GM18526 (cell line): ENCODE data around the gene NAPSA.

ENCODE experiments used
- POLR2A ChIP-seq: IDR thresholded peaks from 3 replicates; pipeline ENCODE4 v1.6.1; 2011; ENCODE audit not compliant: insufficient read length; ENCODE audit errors: extremely low read depth

The NAPSA gene

DNA sequence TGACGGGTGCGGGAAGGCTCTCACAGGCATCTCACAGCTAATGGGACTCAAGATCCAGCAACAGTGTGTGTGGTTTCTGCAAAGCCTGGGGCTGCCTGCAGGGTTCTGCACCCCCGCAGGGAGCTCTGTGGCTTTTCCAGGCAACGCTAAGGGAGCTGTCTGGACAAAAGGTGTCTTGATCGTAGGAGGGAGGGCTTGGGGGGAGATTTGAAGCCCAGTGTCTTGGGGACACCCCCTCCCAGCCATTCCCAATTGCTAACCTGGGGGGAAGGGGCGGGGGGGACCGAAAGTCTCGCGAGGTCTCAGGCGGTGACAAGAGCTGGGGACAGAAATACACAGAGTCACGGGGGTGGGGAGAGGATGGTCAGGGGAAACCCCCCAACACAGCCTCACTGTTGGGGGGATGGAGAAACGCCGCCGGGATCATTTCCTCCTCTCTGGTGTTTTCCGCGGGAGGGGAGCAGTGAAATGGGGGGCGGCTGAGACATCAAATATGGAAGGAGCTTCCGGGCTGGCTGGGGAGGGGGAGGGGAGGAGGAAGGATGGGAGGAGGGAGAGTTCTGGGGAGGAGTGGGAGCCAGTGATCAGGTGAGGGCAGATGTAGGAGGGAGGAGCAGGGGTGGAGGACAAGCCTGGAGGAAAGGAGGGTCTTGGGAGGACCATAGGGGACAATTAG is 49.5 kb downstream of the NAPSA start:
- no peak for TF ChIP-seq POLR2A

DNA sequence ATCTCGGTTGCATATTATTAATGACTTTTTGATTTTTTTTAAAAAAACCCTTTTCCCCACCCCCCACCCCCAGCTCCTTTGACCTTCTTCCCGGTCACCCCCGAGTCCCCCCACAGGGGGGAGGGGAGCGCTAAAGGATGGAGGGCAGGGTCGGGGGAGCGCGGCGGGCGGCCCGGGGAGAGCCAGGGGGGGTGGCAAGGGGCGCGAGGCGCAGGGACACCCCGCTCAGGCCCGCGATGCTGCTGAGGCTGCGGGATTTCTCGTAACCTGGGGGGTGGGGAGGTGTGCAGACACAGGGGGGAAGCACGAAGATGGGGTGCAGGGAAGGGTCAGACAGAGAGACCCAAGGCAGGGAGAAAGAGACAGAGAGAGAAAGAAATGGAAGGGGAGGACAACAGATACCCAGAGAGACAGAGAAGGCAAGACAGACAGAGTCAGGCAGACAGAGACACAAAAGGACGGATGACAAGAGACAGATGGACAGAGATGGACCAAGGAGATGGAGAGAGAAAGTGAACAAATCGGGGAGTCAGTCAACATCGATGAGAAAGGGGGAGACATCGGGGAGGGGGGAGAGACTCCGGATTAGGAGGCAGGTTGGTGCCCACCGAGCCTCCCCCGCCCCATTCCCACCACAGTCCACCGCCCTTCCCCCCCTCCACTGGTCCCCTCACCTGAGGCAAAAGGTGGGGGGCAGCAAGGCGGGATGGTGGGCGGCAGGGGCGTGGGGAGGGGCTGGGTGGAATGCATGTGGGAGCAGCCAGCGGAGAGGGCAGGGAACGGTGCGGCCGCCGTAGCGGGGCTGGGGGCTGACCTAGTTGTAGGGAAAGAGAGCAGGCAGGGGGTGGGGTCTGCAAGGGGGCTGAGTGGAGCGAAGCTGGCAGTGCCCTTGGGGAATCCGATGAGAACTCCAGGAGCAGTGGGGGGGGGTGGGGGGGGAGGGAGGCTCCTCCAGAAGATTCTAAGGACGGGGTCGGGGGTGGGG is 50.4 kb downstream of the NAPSA start:
- TF ChIP-seq POLR2A, result no peak

DNA sequence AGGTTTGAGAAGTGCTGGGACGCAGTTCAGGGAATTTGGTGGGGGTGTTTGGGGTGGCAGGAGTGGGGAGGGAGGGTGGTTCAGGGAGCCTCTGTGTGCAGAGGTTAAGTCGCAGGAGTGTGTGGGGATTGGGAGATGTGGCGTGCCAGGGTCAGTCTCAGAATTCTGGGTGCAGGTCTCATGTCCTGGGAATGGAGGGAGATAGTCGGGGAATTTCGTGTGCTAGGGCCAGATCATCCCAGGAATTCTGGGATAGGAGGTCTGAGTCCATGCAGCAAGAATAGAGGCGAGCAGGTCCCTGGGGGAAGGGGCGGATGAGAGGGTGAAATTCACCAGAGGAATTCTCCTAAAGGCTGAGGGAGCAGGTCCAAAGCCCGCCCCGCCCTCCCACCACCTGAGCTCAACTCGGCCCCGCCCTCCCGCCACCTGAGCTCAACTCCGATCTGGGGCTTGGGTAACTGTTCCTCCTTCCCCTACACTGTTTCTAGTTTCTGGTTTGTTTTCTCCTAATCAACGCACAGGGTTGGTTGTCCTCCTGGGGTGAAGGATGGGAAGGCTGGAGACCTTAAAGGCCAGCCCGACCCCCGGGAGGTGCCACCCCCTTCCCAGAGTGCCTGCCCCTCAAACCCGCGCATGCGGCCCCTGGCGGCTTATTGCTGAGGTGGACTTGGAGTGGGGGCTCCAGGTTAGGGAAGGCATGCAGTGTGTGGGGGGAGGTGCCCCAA is 51.5 kb downstream of the NAPSA start:
- no peak for TF ChIP-seq POLR2A

DNA sequence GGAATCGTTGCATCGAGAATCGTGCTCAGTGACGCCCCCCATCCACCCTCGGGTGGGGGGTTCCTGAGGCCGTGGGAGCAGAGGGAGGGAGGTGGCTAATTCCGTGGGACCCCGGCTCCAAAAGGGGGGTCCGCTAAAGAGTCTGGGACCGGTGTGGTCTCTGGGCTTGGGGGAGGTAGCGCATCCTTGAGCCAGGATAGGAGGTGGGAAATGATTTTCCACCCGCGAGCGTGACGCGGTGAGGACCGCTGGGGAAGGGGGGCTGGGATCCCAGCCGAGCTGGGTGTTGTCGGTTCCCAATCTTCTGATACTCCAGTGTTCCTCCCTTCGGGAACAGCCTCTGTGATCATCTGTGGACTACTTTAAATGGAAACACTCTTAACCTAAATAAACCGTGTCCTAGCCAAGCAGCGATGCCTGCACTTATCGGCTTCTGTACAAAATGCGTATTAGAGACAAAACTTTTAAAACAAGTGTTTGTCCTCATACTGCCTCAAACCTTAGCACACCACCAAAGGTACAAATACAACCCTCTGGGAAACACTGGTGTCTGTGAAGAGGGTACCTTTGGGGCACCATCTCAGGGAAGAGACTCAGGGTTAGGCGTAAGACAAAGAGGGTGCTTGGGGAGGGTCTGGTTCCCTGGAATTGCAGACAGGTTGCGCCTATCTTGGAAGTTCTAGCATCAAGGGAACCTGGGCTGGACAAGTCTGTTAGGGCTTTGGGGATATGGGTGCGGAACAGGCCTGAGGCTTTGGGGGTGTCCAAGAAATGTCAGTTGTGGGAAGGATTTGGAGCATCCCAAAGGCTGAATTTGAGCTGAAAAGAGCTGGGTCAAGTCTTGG is 52.2 kb downstream of the NAPSA start:
- no peak for TF ChIP-seq POLR2A

DNA sequence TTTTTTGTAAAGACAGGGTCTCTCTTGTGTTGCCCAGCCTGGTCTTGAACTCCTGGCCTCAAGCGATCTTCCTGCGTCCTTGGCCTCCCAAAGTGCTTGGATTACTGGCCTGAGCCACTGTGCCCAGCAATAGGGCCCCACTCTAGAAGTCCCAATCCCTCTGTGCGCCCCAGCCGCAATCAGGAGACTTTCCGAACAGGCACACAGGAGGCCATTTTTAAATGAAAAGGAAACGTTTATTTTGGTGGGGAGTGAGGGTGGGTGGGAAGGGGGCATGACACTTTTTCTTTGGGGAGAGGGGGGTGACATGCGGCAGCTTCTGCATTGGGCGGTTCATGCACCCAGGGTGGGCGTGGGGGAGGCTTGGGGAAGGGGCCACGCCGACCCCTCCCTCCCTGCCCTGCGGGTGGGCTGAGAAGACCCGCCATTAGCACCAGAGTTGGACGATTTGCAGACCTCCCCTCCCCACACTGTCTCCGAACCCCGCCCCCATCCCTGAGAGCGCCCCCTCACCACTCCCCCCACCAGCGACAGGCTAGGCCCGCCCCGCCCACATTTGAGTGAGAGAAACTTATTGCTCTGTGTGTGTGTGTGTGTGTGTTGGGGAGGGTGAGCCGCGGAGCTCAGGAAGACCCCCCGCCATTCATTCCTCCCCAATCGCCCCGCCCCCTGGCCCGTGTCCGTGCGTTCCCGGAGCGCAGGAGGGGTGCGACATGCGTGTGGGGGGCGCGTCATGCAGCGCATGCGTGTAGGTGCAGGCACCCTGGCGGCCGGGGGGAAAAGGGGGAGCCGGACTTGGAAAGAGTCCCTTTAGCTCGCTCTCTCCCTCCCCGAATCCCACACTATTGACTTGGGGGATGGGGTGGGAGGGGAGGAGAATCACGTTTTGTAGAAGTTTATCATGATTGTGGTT is 53.5 kb downstream of the NAPSA start:
- TF ChIP-seq POLR2A, result no peak

DNA sequence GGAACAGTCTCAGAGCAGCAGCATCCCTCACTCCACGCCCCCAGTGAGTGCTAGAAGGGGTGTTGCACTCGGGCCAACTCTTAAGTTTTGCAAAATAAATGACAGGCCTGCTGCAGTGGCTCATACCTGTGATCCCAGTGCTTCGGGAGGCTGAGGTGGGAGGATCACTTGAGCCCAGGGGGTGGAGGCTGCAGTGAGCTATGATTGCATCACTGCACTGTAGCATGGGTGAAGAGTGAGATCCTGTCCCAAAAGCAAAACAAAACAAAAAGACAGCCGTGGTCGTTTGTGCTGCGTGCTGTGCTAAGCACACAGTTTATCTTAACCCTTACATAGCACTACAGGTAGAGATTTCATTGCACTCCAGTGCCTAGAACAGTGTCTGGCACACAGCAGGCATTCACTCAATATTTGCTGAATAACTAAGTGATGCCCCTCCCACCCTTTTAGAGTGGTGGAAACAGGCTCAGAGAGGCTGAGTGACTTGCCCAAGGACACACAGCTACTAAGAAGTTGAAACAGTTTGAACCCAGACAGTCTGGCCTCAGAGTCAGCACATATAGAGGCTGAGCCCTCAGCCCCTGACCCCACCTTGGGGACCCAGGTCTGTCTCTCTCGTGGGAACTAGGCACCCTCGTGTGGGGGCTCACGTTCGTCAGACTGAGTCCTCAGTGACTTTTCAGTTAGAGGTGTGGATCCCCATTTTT is 54.5 kb downstream of the NAPSA start:
- no peak for TF ChIP-seq POLR2A

DNA sequence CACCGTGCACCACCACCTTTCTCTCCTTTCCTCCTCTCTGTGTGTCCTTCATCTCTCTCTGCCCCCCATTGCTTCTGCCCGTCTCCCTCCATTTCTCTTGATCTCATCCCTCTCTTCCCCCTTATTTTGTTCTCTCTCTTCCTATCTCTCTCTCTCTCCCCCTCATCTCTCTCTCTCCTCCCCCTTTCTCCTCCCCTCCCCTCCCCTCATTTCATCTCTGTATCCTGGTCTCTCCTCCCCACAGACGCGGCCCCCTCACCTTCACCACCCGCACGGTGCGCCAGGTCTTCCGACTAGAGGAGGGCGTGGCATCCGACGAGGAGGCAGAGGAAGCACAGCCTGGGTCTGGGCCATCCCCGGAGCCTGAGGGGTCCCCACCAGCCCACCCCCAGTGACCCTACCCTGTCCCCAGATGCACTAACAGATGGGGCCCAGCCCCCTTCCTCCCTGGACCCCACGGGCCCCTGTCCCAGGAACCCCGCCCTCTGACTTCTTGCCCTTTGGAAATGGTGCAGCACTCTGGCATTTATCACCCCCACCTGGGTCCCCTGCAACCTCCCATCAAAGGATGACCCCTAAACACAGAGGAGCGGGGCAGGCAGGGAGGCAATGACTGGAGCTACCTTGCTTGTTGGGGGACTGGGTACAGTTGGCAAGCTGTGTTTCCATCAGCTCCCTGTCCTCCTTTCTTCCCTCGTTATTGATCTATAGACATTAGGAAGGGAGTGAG is 55.9 kb downstream of the NAPSA start:
- no peak for TF ChIP-seq POLR2A

DNA sequence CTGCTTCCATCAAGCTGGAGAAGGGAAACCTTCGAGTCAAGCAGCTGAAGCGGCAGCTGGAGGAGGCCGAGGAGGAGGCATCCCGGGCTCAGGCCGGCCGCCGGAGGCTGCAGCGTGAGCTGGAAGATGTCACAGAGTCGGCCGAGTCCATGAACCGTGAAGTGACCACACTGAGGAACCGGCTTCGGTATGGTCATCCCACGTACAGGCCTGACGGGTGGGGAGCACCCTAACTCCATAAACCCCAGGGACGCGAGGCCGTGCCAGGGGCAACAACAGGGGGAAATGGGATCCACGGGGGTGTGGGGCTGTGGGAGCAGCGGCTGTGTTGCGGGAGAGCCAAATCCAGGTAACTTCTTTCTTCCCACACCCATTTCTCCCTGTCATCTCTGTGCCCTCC is 56.4 kb downstream of the NAPSA start:
- TF ChIP-seq POLR2A, result no peak
